ENCODE measurements around the gene CLCN7.

CLCN7 gene

GRCh38 chr16:1439058-1439698, 35.6 kb downstream of the CLCN7 start:
- no peak for DNase-seq (ENCODE audit: low read depth)
- H3K4me3 ChIP-seq (ENCODE audit: low read depth, low read length) = no peak overlapping the region
- TF ChIP-seq, protein P1, sequence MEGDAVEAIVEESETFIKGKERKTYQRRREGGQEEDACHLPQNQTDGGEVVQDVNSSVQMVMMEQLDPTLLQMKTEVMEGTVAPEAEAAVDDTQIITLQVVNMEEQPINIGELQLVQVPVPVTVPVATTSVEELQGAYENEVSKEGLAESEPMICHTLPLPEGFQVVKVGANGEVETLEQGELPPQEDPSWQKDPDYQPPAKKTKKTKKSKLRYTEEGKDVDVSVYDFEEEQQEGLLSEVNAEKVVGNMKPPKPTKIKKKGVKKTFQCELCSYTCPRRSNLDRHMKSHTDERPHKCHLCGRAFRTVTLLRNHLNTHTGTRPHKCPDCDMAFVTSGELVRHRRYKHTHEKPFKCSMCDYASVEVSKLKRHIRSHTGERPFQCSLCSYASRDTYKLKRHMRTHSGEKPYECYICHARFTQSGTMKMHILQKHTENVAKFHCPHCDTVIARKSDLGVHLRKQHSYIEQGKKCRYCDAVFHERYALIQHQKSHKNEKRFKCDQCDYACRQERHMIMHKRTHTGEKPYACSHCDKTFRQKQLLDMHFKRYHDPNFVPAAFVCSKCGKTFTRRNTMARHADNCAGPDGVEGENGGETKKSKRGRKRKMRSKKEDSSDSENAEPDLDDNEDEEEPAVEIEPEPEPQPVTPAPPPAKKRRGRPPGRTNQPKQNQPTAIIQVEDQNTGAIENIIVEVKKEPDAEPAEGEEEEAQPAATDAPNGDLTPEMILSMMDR (conservative IDR thresholded peaks at IDR 0.05; ENCODE audit: low read depth, low read length) = no peak

- TF ChIP-seq, protein P1 (conservative IDR thresholded peaks at IDR 0.05; ENCODE audit: low read depth, low read length) = no peak
- DNase-seq (ENCODE audit: low read depth) = no peak
- H3K4me3 ChIP-seq (ENCODE audit: low read depth, low read length) = no peak overlapping the region
Measured at GRCh38 chr16:1438229-1439057, 36.4 kb downstream of the CLCN7 start.

- DNase-seq (ENCODE audit: low read depth) = no peak
- no peak overlapping the region for H3K4me3 ChIP-seq (ENCODE audit: low read depth, low read length)
- TF ChIP-seq, protein P1 (conservative IDR thresholded peaks at IDR 0.05; ENCODE audit: low read depth, low read length) = no peak
Measured at GRCh38 chr16:1437606-1438005, 37.2 kb downstream of the CLCN7 start.

DNA sequence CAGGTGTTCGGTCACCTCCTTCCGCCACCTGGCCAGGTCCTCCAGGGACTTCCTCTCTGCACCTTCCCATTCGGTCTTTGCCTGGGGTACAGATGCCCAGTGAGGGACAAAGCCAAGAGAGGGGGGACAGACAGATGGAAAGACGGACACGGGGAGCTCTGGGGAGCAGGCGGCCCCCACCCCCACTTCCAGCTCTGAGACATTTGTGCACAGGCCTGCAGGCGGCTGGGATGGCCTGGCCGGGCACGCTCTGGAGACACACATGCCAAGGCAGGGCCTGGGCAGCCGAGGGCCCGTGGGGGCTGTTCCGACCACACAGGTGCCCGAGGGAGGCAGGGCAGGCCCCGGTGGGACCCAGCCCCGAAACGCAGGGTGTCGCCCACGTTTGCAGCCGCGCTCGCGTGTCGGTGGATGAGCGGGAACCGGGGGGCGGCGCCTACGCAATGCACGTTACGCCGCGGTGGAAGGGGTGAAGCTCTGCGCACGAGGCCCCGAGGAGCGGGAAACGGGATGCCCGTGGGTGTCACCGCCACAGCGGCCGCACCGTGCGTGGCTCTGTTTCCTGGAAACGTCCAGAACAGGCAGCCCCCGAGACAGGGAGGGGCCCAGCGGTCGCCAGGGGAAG, 38.0 kb downstream of the CLCN7 start:
- H3K4me3 ChIP-seq (ENCODE audit: low read depth, low read length) = no peak overlapping the region
- DNase-seq (ENCODE audit: low read depth) = no peak
- TF ChIP-seq, protein P1 (conservative IDR thresholded peaks at IDR 0.05; ENCODE audit: low read depth, low read length) = no peak

- TF ChIP-seq, protein P1 (conservative IDR thresholded peaks at IDR 0.05; ENCODE audit: low read depth, low read length) = no peak
- no peak overlapping the region for H3K4me3 ChIP-seq (ENCODE audit: low read depth, low read length)
- no peak for DNase-seq (ENCODE audit: low read depth)
Measured at GRCh38 chr16:1435921-1436697, 38.7 kb downstream of the CLCN7 start.

DNA sequence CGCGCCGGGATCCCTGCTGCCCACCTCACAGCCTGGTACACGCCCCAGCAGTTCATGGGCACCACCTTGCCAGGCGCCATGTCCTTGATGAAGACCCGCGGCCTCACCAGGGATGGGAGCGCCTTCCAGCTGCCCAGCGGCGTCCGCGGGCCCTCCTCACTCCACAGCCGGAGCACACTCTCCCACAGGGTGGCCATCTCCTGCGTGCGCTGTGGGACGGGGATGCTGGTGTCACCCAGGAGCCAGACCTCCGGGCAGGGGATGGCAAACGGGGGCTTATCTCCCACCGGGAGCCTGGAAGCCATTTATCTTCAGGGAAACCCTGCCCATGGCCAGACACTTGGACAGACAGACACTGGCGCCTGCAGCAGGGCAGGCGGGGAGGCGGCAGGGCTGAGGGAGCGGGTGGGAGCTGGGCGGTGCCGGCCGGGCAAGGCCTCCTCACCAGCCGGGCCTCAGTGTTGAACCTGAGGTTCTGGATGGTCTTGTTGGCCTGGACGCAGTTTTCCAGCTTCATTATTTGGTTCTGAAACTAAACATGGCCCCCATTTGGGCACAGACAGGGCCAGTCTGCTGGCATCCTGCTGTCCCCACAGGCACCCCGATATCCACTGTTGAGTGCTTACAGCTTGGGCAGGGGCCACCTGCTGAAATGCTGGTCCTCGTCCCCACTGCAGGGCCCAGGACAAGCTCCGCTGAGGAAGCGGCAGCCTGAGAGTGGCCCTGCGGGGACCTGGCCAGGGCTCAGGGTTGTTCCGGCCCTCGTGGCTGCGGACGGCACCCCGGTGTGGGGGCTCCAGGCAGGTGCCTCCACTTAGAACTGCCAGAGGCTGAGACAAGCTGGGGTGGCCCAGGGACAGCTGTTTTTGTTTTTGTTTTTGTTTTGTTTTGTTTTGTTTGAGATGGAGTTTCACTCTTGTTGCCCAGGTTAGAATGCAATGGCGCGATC, 39.9 kb downstream of the CLCN7 start:
- no peak overlapping the region for H3K4me3 ChIP-seq (ENCODE audit: low read depth, low read length)
- TF ChIP-seq, protein P1 (conservative IDR thresholded peaks at IDR 0.05; ENCODE audit: low read depth, low read length) = no peak
- DNase-seq (ENCODE audit: low read depth) = no peak
